Endothelial cell (in vitro differentiated cells): Measurements from ENCODE around the gene DUT. TPM values are rescaled to one million over a fixed set of nuclear protein-coding genes. Genes with fewer than 3 reads are reported as not detected.

Experiments
- DNase-seq: peaks from one replicate; pipeline ENCODE4 v3.0.0; 2021; ENCODE audit warnings: low spot score
- H3K27ac Mint-ChIP-seq: one replicate; pipeline ENCODE4 v1.8.0; 2021; ENCODE audit warnings: mixed read lengths, inconsistent platforms; ENCODE audit not compliant: unreplicated experiment
- H3K27me3 Mint-ChIP-seq: one replicate; pipeline ENCODE4 v1.8.0; 2021; ENCODE audit warnings: mild to moderate bottlenecking, moderate library complexity, mixed read lengths, inconsistent platforms; ENCODE audit not compliant: unreplicated experiment
- H3K36me3 Mint-ChIP-seq: one replicate; pipeline ENCODE4 v1.8.0; 2021; ENCODE audit warnings: mild to moderate bottlenecking, low read depth, mixed read lengths, inconsistent platforms; ENCODE audit not compliant: unreplicated experiment
- H3K4me1 Mint-ChIP-seq: one replicate; pipeline ENCODE4 v1.8.0; 2021; ENCODE audit warnings: mild to moderate bottlenecking, mixed read lengths, inconsistent platforms; ENCODE audit not compliant: unreplicated experiment
- H3K4me3 Mint-ChIP-seq: one replicate; pipeline ENCODE4 v1.8.0; 2021; ENCODE audit warnings: mild to moderate bottlenecking, mixed read lengths, inconsistent platforms; ENCODE audit not compliant: unreplicated experiment
- H3K9me3 Mint-ChIP-seq: one replicate; pipeline ENCODE4 v1.8.0; 2021; ENCODE audit warnings: mixed read lengths, inconsistent platforms; ENCODE audit not compliant: unreplicated experiment
- total RNA-seq: library from RNA; stranded (reverse); fragmentation: NEBNext Ultra II Directional; extraction: Animal tissue kit (Norgen Biotek cat#: 25700); gene quantifications from one replicate; pipeline ENCODE4 v1.2.1, GENCODE V29; 2021; ENCODE audit not compliant: unreplicated experiment
- TF ChIP-seq, protein P1 (sequence below): fragments of 200-600 bp; sonication (generic); IDR thresholded peaks from one replicate; pipeline ENCODE4 v1.5.0; 2021; ENCODE audit warnings: antibody characterized with exemption; ENCODE audit not compliant: unreplicated experiment

DUT gene
- total RNA-seq, 1 donor from 2014 or later = 71.5 TPM

- H3K4me1 Mint-ChIP-seq = peaks cover 6% of the 10 kb centered on the region
- H3K4me3 Mint-ChIP-seq = no peak overlapping the region
- TF ChIP-seq, protein P1, sequence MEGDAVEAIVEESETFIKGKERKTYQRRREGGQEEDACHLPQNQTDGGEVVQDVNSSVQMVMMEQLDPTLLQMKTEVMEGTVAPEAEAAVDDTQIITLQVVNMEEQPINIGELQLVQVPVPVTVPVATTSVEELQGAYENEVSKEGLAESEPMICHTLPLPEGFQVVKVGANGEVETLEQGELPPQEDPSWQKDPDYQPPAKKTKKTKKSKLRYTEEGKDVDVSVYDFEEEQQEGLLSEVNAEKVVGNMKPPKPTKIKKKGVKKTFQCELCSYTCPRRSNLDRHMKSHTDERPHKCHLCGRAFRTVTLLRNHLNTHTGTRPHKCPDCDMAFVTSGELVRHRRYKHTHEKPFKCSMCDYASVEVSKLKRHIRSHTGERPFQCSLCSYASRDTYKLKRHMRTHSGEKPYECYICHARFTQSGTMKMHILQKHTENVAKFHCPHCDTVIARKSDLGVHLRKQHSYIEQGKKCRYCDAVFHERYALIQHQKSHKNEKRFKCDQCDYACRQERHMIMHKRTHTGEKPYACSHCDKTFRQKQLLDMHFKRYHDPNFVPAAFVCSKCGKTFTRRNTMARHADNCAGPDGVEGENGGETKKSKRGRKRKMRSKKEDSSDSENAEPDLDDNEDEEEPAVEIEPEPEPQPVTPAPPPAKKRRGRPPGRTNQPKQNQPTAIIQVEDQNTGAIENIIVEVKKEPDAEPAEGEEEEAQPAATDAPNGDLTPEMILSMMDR = no peak
- no peak overlapping the region for H3K27ac Mint-ChIP-seq
- no peaks in the 10 kb centered on the region for H3K9me3 Mint-ChIP-seq
- DNase-seq = no peak
- peaks cover 3% of the 10 kb centered on the region for H3K36me3 Mint-ChIP-seq
- no peaks in the 10 kb centered on the region for H3K27me3 Mint-ChIP-seq
These were observed 8.9 kb downstream of the DUT start for GRCh38 chr15:48340111-48340510.

DNA sequence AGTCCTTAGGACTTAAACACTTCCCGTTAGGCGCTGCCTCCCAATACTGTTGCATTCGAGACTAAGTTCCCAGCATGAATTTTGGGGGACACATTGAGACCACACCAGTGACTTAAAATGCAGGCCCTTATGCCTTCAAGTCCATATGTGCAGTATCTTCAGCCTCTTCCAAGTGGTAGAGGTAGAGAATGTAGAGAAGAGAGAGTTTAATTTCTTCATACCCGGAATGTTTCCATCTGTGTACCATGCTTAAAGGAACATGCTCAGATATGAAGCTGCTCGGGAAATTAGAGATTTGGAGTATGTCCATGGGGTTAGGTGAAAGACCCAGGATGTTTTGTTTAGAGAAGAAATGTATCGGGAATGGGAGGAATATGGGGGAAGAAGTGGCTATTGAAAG, 12.6 kb downstream of the DUT start:
- Mint-ChIP-seq H3K9me3 (no peaks in the 10 kb centered on the region), H3K4me1 (peaks cover 6% of the 10 kb centered on the region), H3K27me3 (no peaks in the 10 kb centered on the region), H3K36me3 (no peaks in the 10 kb centered on the region), H3K4me3 (no peak overlapping the region), H3K27ac (no peak overlapping the region)
- TF ChIP-seq, protein P1 = no peak
- no peak for DNase-seq

DNA sequence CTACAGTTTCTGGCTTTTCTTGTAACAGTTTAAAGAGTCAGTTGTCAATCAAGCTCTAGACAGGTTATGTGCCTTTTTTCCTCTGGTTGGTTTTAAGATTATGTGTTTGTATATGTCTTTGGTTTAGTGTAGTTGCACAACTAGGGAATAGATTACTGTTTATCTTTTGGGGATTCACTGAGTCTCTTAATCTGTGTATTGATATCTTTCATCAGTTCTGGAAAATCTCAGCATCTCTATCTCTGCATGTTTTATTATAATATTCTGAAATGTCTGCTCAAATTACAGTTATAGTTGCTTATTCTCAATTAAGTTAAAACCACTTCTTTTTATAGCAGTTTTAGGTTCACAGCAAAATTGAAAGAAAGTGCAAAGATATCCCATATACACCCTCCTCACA, 14.3 kb downstream of the DUT start:
- Mint-ChIP-seq H3K4me3 (no peak overlapping the region), H3K4me1 (no peaks in the 10 kb centered on the region), H3K27ac (no peak overlapping the region), H3K36me3 (no peaks in the 10 kb centered on the region), H3K9me3 (no peaks in the 10 kb centered on the region), H3K27me3 (no peaks in the 10 kb centered on the region)
- TF ChIP-seq, protein P1 = no peak
- no peak for DNase-seq

DNA sequence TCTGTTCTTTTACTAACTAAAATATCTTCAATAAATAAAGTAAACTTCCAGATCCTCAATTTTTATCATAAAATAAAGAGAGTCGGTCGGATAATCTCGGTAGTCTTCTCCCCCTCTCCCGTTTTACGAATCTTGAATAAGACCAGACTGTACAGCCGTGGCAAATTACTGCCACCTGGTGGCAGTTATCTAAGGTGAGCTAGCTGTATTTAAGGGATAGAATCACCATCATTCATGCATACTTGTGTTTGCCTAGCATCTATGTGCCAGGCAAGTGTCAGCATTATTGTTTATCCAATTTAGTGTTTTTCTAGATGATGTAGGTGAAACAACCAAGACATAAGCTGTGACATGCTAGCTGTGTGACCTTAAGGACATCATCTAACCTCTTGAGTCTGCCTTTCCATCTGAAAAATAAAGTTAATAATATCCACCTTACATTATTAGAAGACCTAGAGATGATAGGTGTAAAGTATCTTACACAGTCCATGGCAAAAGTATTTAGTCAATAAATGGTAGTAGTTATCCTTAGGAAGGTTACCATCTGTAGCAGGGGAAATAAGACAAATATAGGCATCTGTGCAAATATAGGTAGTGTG, 21.3 kb downstream of the DUT start:
- H3K36me3 Mint-ChIP-seq = no peaks in the 10 kb centered on the region
- no peaks in the 10 kb centered on the region for H3K9me3 Mint-ChIP-seq
- H3K4me3 Mint-ChIP-seq = no peak overlapping the region
- peak; percentile 58 for DNase-seq
- H3K27me3 Mint-ChIP-seq = no peaks in the 10 kb centered on the region
- no peak overlapping the region for H3K27ac Mint-ChIP-seq
- no peaks in the 10 kb centered on the region for H3K4me1 Mint-ChIP-seq
- TF ChIP-seq, protein P1 = peak; percentile 75

- DNase-seq = no peak
- Mint-ChIP-seq H3K4me3 (no peak overlapping the region), H3K27ac (no peak overlapping the region), H3K4me1 (peaks cover 8% of the 10 kb centered on the region), H3K27me3 (no peaks in the 10 kb centered on the region), H3K9me3 (no peaks in the 10 kb centered on the region), H3K36me3 (no peaks in the 10 kb centered on the region)
- TF ChIP-seq, protein P1 = no peak
These were observed 23.6 kb downstream of the DUT start for GRCh38 chr15:48354694-48355303.
